ENCODE measurements around the gene WNK1. TPM values are rescaled to one million over a fixed set of nuclear protein-coding genes. Genes with fewer than 3 reads are reported as not detected.
A peak's percentile ranks its signal among the peaks of the same experiment; 100 is the strongest.

The WNK1 gene
- polyA plus RNA-seq, 6 donors from 2014 or later, result 3.9 to 41.1 (median 15.3) TPM

DNA sequence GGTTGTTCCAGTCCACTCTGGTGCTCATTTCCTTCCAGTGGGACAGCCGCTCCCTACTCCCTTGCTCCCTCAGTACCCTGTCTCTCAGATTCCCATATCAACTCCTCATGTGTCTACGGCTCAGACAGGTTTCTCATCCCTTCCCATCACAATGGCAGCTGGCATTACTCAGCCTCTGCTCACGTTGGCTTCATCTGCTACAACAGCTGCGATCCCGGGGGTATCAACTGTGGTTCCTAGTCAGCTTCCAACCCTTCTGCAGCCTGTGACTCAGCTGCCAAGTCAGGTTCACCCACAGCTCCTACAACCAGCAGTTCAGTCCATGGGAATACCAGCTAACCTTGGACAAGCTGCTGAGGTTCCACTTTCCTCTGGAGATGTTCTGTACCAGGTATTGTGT, 127.3 kb downstream of the WNK1 start:
- DNase-seq (no peak), ATAC-seq (ENCODE audit: low read depth in 2 of 2) (no peak)
- Mint-ChIP-seq H3K27me3 (no peaks in the 10 kb centered on the region), H3K4me1 (no peaks in the 10 kb centered on the region), H3K36me3 (peaks cover 15 to 28% of the 10 kb centered on the region in 2 donors), H3K9me3 (no peaks in the 10 kb centered on the region), H3K4me3 (no peak overlapping the region), H3K27ac (peak overlapping the region in 3 of 6 donors; percentile 8 to 88 (median 67))

DNA sequence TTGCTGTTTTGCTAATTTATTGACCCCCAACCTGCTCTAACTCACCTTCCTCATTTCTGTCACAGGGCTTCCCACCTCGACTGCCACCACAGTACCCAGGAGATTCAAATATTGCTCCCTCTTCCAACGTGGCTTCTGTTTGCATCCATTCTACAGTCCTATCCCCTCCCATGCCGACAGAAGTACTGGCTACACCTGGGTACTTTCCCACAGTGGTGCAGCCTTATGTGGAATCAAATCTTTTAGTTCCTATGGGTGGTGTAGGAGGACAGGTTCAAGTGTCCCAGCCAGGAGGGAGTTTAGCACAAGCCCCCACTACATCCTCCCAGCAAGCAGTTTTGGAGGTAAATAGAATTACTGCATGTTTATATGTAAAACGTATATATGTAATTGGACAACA, 128.3 kb downstream of the WNK1 start:
- Mint-ChIP-seq H3K9me3 (no peaks in the 10 kb centered on the region), H3K36me3 (peaks cover 25 to 37% of the 10 kb centered on the region in 2 donors), H3K27ac (no peak overlapping the region), H3K27me3 (no peaks in the 10 kb centered on the region), H3K4me1 (no peaks in the 10 kb centered on the region), H3K4me3 (no peak overlapping the region)
- DNase-seq, result no peak
- ATAC-seq (ENCODE audit: low read depth in 2 of 2), result no peak

DNA sequence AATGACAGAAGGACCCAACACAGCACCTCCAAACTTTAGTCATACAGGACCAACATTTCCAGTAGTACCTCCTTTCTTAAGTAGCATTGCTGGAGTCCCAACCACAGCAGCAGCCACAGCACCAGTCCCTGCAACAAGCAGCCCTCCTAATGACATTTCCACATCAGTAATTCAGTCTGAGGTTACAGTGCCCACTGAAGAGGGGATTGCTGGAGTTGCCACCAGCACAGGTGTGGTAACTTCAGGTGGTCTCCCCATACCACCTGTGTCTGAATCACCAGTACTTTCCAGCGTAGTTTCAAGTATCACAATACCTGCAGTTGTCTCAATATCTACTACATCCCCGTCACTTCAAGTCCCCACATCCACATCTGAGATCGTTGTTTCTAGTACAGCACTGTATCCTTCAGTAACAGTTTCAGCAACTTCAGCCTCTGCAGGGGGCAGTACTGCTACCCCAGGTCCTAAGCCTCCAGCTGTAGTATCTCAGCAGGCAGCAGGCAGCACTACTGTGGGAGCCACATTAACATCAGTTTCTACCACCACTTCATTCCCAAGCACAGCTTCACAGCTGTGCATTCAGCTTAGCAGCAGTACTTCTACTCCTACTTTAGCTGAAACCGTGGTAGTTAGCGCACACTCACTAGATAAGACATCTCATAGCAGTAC, 132.5 kb downstream of the WNK1 start:
- H3K27me3 Mint-ChIP-seq, result no peaks in the 10 kb centered on the region
- peaks cover 19 to 51% of the 10 kb centered on the region in 2 donors for H3K36me3 Mint-ChIP-seq
- H3K4me3 Mint-ChIP-seq, result no peak overlapping the region
- ATAC-seq (ENCODE audit: low read depth in 2 of 2), result no peak
- H3K27ac Mint-ChIP-seq, result peak overlapping the region in 3 of 6 donors; percentile 11 to 49 (median 47)
- no peaks in the 10 kb centered on the region for H3K9me3 Mint-ChIP-seq
- no peak for DNase-seq
- H3K4me1 Mint-ChIP-seq, result no peaks in the 10 kb centered on the region

DNA sequence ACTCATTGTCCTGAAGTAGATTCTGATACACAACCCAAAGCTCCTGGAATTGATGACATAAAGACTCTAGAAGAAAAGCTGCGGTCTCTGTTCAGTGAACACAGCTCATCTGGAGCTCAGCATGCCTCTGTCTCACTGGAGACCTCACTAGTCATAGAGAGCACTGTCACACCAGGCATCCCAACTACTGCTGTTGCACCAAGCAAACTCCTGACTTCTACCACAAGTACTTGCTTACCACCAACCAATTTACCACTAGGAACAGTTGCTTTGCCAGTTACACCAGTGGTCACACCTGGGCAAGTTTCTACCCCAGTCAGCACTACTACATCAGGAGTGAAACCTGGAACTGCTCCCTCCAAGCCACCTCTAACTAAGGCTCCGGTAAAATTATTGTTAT, 133.3 kb downstream of the WNK1 start:
- H3K27me3 Mint-ChIP-seq, result no peaks in the 10 kb centered on the region
- H3K4me1 Mint-ChIP-seq, result no peaks in the 10 kb centered on the region
- DNase-seq, result no peak
- peak overlapping the region in 1 of 8 donors; percentile 43 for H3K4me3 Mint-ChIP-seq
- H3K27ac Mint-ChIP-seq, result peak overlapping the region in 2 of 6 donors; percentile 47
- no peak for ATAC-seq (ENCODE audit: low read depth in 2 of 2)
- H3K9me3 Mint-ChIP-seq, result no peaks in the 10 kb centered on the region
- peaks cover 18 to 46% of the 10 kb centered on the region in 2 donors for H3K36me3 Mint-ChIP-seq

DNA sequence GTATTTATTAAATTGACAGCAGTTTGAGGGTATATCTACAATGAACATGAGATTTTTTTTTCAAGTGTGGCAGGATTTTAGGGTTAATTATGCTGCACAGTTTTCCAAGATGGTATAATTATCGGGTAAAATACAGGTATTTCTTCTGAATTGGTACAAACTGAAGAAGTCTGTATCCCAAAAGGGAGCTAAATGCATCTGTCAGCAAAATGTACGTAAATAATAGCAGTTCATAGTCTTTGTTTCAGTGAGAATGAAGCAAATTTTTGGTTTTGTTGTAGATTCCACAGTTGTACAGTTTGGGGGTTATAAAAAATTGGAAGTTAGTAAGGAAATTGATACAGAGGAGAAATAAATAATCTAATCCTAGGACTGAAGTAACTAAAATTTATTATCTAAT, 133.8 kb downstream of the WNK1 start:
- H3K36me3 Mint-ChIP-seq, result peaks cover 18 to 46% of the 10 kb centered on the region in 2 donors
- DNase-seq, result no peak
- H3K9me3 Mint-ChIP-seq, result no peaks in the 10 kb centered on the region
- H3K27ac Mint-ChIP-seq, result peak overlapping the region in 1 of 6 donors; percentile 47
- H3K27me3 Mint-ChIP-seq, result no peaks in the 10 kb centered on the region
- ATAC-seq (ENCODE audit: low read depth in 2 of 2), result no peak
- no peaks in the 10 kb centered on the region for H3K4me1 Mint-ChIP-seq
- H3K4me3 Mint-ChIP-seq, result no peak overlapping the region

DNA sequence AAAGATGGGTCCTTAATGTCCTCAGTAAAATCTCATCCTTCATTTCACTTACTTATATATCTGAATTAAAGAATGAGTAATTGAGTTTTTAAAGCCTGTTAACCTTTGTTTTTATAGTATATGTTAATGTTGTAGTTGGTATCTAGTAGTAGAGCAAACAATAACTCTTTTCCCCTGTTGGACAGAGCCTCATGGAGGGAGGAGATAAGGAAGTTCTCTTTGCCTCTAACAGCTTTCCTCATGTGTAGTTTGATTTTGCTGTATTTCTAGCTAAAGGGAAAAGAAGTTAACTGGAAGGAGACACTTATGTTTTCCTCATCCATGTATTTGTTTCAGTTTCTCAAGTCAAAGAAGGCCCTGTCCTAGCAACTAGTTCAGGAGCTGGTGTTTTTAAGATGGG, 141.8 kb downstream of the WNK1 start:
- Mint-ChIP-seq H3K4me1 (no peaks in the 10 kb centered on the region), H3K27me3 (no peaks in the 10 kb centered on the region), H3K4me3 (no peak overlapping the region), H3K9me3 (no peaks in the 10 kb centered on the region), H3K36me3 (peaks cover 6 to 8% of the 10 kb centered on the region in 2 donors), H3K27ac (no peak overlapping the region)
- ATAC-seq (ENCODE audit: low read depth in 2 of 2) (no peak), DNase-seq (no peak)

DNA sequence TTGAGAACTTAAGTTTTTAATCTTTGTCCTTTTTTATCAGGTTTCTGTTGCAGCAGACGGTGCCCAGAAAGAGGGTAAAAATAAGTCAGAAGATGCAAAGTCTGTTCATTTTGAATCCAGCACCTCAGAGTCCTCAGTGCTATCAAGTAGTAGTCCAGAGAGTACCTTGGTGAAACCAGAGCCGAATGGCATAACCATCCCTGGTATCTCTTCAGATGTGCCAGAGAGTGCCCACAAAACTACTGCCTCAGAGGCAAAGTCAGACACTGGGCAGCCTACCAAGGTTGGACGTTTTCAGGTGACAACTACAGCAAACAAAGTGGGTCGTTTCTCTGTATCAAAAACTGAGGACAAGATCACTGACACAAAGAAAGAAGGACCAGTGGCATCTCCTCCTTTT, 143.7 kb downstream of the WNK1 start:
- Mint-ChIP-seq H3K4me1 (no peaks in the 10 kb centered on the region), H3K4me3 (no peak overlapping the region), H3K27ac (peak overlapping the region in 1 of 6 donors; percentile 12), H3K27me3 (no peaks in the 10 kb centered on the region), H3K36me3 (peaks cover 4 to 8% of the 10 kb centered on the region in 2 donors), H3K9me3 (no peaks in the 10 kb centered on the region)
- no peak for ATAC-seq (ENCODE audit: low read depth in 2 of 2)
- no peak for DNase-seq

DNA sequence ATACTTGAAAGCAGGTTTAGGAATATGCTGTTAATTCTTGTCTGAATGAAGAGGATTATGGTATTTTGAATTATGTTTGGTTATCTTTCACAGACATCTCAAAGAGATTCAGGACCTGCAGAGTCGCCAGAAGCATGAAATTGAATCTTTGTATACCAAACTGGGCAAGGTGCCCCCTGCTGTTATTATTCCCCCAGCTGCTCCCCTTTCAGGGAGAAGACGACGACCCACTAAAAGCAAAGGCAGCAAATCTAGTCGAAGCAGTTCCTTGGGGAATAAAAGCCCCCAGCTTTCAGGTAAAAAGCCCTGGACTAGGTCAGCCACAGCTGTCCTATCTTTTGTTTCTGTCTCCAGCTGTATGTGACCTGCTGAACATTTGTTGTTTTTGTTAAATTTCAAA, 145.0 kb downstream of the WNK1 start:
- Mint-ChIP-seq H3K36me3 (peaks cover 9 to 17% of the 10 kb centered on the region in 2 donors), H3K4me1 (no peaks in the 10 kb centered on the region), H3K27me3 (no peaks in the 10 kb centered on the region), H3K9me3 (no peaks in the 10 kb centered on the region), H3K4me3 (peak overlapping the region in 1 of 8 donors; percentile 16), H3K27ac (no peak overlapping the region)
- ATAC-seq (ENCODE audit: low read depth in 2 of 2), result no peak
- no peak for DNase-seq

DNA sequence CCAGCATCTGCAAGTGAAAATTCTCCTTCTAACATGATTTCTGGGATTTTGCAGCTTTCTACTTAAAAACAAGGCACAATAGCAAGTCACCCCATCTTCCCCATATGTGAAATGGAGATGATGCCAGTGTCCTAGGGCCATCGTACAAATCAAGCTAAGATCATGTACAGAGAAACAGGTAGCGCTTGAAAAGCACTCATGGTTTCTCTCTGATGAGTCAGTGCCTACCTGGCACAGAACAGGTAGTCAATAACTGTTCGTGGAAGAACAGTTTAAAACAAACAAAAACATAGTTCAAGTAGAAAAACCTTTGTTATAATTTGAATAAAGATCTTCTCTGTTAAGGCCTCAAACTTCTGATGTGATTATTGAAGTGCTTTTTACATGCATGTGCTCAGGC, 150.2 kb downstream of the WNK1 start:
- Mint-ChIP-seq H3K4me3 (no peak overlapping the region), H3K4me1 (peaks cover 9 to 22% (median 21%) of the 10 kb centered on the region in 3 donors), H3K36me3 (peaks cover 16 to 19% of the 10 kb centered on the region in 2 donors), H3K9me3 (no peaks in the 10 kb centered on the region), H3K27me3 (no peaks in the 10 kb centered on the region), H3K27ac (peak overlapping the region in 2 of 6 donors; percentile 9 to 15)
- ATAC-seq (ENCODE audit: low read depth in 2 of 2) (no peak), DNase-seq (no peak)

DNA sequence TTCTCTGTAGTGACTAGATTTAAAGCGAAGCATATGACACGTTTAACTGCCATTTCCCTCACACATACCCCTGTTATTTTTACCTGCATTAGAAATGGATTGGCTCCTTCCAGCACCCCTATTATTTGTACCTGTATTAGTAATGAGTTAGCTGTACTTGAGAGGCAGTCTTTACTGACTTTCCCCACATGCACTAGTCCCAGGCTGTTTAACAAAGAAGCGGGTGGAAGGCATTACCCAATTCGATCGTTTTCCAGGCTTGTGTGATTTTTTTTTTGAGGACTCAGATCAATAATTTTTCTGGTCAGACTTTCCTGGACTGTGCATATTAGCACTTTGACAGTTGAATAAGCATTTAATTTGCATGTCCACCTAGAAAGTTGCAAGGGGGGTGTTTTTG, 150.7 kb downstream of the WNK1 start:
- peaks cover 17 to 24% of the 10 kb centered on the region in 2 donors for H3K36me3 Mint-ChIP-seq
- H3K4me3 Mint-ChIP-seq, result no peak overlapping the region
- ATAC-seq (ENCODE audit: low read depth in 2 of 2) (no peak), DNase-seq (no peak)
- peaks cover 9 to 22% (median 21%) of the 10 kb centered on the region in 3 donors for H3K4me1 Mint-ChIP-seq
- H3K27ac Mint-ChIP-seq, result peak overlapping the region in 1 of 6 donors; percentile 36
- H3K9me3 Mint-ChIP-seq, result no peaks in the 10 kb centered on the region
- H3K27me3 Mint-ChIP-seq, result no peaks in the 10 kb centered on the region

DNA sequence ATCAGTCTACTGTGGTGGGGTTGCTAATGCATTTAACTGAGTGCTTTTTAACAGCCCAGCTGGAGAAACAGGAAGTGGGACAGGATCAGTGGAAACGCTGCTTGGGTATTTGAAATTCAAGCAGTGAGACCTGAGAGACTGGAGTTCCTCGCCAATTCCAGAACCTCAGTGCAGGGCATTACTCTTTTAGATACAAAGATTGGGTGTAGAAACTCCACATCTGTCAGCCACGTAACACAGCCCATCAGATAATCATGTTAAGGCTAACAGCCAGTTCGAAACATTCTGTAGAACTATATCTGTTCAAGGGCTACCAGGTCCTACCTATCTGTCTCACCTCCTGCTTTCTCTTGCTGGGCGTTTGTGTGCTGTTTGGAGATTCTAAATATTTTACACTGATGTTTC, 151.6 kb downstream of the WNK1 start:
- no peak overlapping the region for H3K4me3 Mint-ChIP-seq
- ATAC-seq (ENCODE audit: low read depth in 2 of 2) (no peak), DNase-seq (no peak)
- H3K27me3 Mint-ChIP-seq, result no peaks in the 10 kb centered on the region
- H3K9me3 Mint-ChIP-seq, result no peaks in the 10 kb centered on the region
- H3K27ac Mint-ChIP-seq, result peak overlapping the region in 1 of 6 donors; percentile 2
- peaks cover 9 to 22% (median 21%) of the 10 kb centered on the region in 3 donors for H3K4me1 Mint-ChIP-seq
- H3K36me3 Mint-ChIP-seq, result peaks cover 20 to 28% of the 10 kb centered on the region in 2 donors

DNA sequence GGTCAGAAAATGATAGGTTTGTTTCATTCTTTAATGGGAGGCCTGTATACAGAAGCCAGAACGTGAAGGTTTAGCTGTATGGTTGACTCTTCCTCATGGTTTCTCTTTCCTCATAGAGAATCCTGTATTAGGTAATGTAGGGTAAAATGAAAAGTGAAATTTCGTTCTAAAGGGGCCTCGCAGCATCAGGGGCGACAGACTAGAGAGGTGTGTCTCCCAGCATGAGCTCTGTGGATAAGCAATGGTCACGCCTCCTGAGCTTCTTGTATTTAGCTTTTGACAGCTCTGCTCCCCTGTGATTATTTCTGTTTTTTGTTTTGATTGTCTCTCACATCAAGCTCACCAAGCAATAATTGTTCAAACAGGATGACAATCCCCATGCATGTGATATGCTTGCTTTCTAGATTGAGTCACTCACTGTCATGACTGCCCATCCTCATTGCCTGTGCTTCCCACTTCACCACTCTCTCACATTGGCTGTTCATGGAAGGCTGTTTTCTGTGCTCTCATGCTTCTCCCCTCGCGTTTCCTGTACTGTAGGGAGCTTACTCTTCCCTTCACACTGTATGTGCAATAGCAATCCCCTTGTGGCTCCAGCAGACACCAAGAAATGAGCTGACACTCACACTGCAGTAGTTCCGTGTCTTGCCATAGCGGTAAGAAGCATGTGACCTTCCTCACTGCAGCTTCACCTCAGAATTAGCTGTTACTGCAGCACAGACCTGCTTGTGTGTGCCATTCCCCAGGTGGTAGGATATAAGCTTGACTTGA, 153.1 kb downstream of the WNK1 start:
- ATAC-seq (ENCODE audit: low read depth in 2 of 2) (peak; percentile 55 to 59), DNase-seq (peak; percentile 7)
- H3K4me1 Mint-ChIP-seq, result peaks cover 9 to 22% (median 21%) of the 10 kb centered on the region in 3 donors
- no peaks in the 10 kb centered on the region for H3K27me3 Mint-ChIP-seq
- peaks cover 21 to 36% of the 10 kb centered on the region in 2 donors for H3K36me3 Mint-ChIP-seq
- peak overlapping the region in 6 of 8 donors; percentile 6 to 61 (median 42) for H3K4me3 Mint-ChIP-seq
- H3K27ac Mint-ChIP-seq, result peak overlapping the region in 5 of 6 donors; percentile 2 to 90 (median 85)
- no peaks in the 10 kb centered on the region for H3K9me3 Mint-ChIP-seq

DNA sequence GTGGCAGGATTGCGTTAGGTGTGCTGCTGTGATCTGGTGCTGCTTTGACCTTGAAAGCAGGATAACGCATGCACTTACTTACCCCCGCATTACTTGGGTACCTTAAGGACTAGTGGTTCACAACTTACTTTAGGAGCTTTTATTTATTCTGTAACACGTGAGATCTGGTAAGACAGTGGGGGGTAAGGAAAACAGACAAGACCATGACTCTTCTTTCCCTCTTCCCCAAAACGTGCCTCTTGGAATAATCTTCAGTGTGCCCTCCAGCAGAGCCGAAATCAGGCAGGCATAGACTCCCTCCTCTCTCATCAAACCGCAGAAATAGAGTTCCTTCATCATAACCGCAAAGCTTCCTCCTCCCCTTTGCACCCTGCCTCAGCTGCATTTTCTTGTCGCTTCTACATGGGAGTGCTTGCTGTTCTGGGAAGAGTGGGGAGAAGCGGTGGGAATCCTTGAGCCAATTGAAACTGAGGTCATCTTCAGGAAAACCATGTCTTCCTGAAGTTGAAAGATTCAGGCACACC, 153.7 kb downstream of the WNK1 start:
- Mint-ChIP-seq H3K4me3 (peak overlapping the region in 4 of 8 donors; percentile 23 to 78 (median 55)), H3K27ac (peak overlapping the region in 3 of 6 donors; percentile 44 to 85 (median 48)), H3K27me3 (no peaks in the 10 kb centered on the region), H3K4me1 (peaks cover 9 to 22% (median 21%) of the 10 kb centered on the region in 3 donors), H3K36me3 (peaks cover 26 to 35% of the 10 kb centered on the region in 2 donors), H3K9me3 (no peaks in the 10 kb centered on the region)
- ATAC-seq (ENCODE audit: low read depth in 2 of 2) (peak in 1 of 2 donors; percentile 9), DNase-seq (no peak)

Data from naive B cell (primary cell).